ENCODE data around the gene PHF8. TPM values are rescaled to one million over a fixed set of nuclear protein-coding genes. Genes with fewer than 3 reads are reported as not detected.

PHF8 gene
- total RNA-seq, 1 experiment from 2014 or later, result 31.0 TPM

DNA sequence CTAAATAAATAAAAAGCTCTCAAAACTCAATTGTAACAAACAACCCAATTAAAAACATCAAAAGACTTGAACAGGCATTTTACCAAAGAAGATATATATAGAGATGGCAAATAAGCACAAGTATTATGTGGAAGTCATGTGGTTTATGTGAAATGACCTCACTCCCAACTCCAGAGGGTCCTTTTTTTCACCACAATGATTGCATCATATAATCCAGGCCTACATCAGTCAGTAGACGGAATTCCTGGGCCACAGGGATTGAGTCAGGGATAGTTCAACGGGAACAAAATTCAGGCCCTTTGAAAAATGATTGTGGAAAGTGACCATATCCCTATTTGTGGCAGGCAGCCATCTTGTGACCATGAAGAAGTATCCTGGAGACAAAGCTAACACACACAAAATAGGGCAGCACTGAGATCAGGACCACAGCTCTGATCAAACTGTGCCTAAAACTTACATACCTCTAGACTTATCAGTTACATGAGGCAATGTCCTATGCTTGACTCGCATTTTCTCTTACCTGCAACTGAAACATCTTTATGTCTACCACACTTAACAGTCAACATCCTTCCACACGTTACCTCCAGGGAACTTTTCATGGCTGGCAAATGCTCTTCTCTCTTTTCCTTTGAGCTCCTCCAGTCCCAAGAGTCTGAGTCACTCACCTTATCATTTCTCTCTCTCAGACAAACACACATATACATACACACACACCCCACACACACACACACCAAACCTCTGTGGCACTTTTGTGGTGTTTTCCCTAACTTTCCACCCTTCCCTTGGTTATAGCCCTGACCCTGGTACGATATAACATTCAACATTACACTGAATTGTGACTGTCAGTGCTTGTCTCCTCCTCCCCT, 113.5 kb downstream of the PHF8 start:
- peak; percentile 3 for DNase-seq (ENCODE audit: low spot score)
- BruUV-seq (replicated peaks), result no TSS peak
- H3K36me3 ChIP-seq (ENCODE audit: insufficient read depth, low read length, poor library complexity, severe bottlenecking), result no peaks in the 10 kb centered on the region
- no peak overlapping the region for H3K27ac ChIP-seq (ENCODE audit: low read depth, low read length, poor library complexity, severe bottlenecking)
- H3K4me1 ChIP-seq (ENCODE audit: insufficient read depth, low read length, poor library complexity, severe bottlenecking), result no peaks in the 10 kb centered on the region
- no peaks in the 10 kb centered on the region for H3K9me3 ChIP-seq (ENCODE audit: low read depth, low read length, poor library complexity, severe bottlenecking)
- no peaks in the 10 kb centered on the region for H3K27me3 ChIP-seq (replicated peaks; ENCODE audit: insufficient read depth, low read depth, low read length, poor library complexity)
- no peak overlapping the region for H3K4me3 ChIP-seq (ENCODE audit: low read depth, low read length, poor library complexity, severe bottlenecking)
- CTCF ChIA-PET, result no interaction called here
- no peak for TF ChIP-seq EZH2 (IDR thresholded peaks at IDR 0.05; ENCODE audit: borderline replicate concordance, low read depth, low read length, poor library complexity, severe bottlenecking)
- TF ChIP-seq, protein P1, sequence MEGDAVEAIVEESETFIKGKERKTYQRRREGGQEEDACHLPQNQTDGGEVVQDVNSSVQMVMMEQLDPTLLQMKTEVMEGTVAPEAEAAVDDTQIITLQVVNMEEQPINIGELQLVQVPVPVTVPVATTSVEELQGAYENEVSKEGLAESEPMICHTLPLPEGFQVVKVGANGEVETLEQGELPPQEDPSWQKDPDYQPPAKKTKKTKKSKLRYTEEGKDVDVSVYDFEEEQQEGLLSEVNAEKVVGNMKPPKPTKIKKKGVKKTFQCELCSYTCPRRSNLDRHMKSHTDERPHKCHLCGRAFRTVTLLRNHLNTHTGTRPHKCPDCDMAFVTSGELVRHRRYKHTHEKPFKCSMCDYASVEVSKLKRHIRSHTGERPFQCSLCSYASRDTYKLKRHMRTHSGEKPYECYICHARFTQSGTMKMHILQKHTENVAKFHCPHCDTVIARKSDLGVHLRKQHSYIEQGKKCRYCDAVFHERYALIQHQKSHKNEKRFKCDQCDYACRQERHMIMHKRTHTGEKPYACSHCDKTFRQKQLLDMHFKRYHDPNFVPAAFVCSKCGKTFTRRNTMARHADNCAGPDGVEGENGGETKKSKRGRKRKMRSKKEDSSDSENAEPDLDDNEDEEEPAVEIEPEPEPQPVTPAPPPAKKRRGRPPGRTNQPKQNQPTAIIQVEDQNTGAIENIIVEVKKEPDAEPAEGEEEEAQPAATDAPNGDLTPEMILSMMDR (conservative IDR thresholded peaks at IDR 0.05; ENCODE audit: low read depth, low read length), result no peak
- POLR2A ChIA-PET (ENCODE audit: low non-redundant PET), result no interaction called here
- intact Hi-C loops (cut with micrococcal nuclease; ENCODE audit: unreplicated experiment), result no loop called here

DNA sequence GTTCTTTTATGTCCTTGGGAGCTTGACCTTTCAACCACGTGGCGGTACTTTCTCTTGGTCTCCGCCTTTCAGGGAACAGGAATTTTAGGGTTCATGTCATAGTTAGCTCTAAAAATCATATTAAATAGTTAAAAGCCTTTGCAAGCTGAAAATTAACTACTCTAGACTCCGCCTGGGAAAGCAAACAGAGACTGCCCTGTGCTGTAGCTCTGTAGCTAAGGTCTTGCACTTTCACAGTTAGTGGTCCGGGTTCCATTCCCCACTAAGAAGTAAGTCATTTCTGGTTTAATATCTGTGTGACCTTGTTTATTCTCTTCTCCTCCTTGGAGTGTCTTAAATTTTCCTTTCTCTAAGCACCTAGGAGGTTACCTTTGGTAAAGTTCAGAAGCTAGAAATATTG, 118.2 kb downstream of the PHF8 start:
- CTCF ChIA-PET, result no interaction called here
- Histone ChIP-seq H3K27me3 (replicated peaks; ENCODE audit: insufficient read depth, low read depth, low read length, poor library complexity) (no peaks in the 10 kb centered on the region), H3K4me1 (ENCODE audit: insufficient read depth, low read length, poor library complexity, severe bottlenecking) (no peaks in the 10 kb centered on the region), H3K36me3 (ENCODE audit: insufficient read depth, low read length, poor library complexity, severe bottlenecking) (no peaks in the 10 kb centered on the region), H3K9me3 (ENCODE audit: low read depth, low read length, poor library complexity, severe bottlenecking) (no peaks in the 10 kb centered on the region), H3K4me3 (ENCODE audit: low read depth, low read length, poor library complexity, severe bottlenecking) (no peak overlapping the region), H3K27ac (ENCODE audit: low read depth, low read length, poor library complexity, severe bottlenecking) (no peak overlapping the region)
- intact Hi-C loops (cut with micrococcal nuclease; ENCODE audit: unreplicated experiment), result no loop called here
- POLR2A ChIA-PET (ENCODE audit: low non-redundant PET), result no interaction called here
- TF ChIP-seq EZH2 (IDR thresholded peaks at IDR 0.05; ENCODE audit: borderline replicate concordance, low read depth, low read length, poor library complexity, severe bottlenecking), result no peak
- TF ChIP-seq, protein P1 (conservative IDR thresholded peaks at IDR 0.05; ENCODE audit: low read depth, low read length), result no peak
- no peak for DNase-seq (ENCODE audit: low spot score)
- no TSS peak for BruUV-seq (replicated peaks)

DNA sequence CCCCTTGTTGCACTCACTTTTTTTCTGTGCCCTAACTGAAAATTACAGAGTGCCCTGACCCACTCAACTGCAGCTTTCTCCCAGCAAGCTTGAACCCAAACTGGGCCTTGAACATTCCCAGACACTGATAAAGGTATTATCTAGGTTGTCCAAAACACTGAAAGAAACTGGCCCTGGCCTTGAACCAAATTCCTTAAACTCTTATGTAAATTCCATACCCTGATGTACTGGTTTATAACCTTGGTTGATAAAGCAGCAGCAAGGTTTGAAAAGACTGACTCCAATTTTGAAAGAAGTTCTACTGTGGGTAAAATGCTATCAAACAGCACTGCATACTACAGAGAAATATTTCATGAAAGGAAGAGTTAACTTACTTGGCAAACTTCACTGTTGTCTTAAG, 125.6 kb downstream of the PHF8 start:
- ChIA-PET CTCF (no interaction called here), POLR2A (ENCODE audit: low non-redundant PET) (no interaction called here)
- BruUV-seq (replicated peaks), result no TSS peak
- no peak for DNase-seq (ENCODE audit: low spot score)
- H3K27me3 ChIP-seq (replicated peaks; ENCODE audit: insufficient read depth, low read depth, low read length, poor library complexity), result no peaks in the 10 kb centered on the region
- no peaks in the 10 kb centered on the region for H3K4me1 ChIP-seq (ENCODE audit: insufficient read depth, low read length, poor library complexity, severe bottlenecking)
- TF ChIP-seq, protein P1 (conservative IDR thresholded peaks at IDR 0.05; ENCODE audit: low read depth, low read length), result no peak
- no peak for TF ChIP-seq EZH2 (IDR thresholded peaks at IDR 0.05; ENCODE audit: borderline replicate concordance, low read depth, low read length, poor library complexity, severe bottlenecking)
- no peaks in the 10 kb centered on the region for H3K9me3 ChIP-seq (ENCODE audit: low read depth, low read length, poor library complexity, severe bottlenecking)
- no peak overlapping the region for H3K4me3 ChIP-seq (ENCODE audit: low read depth, low read length, poor library complexity, severe bottlenecking)
- no peak overlapping the region for H3K27ac ChIP-seq (ENCODE audit: low read depth, low read length, poor library complexity, severe bottlenecking)
- intact Hi-C loops (cut with micrococcal nuclease; ENCODE audit: unreplicated experiment), result loop anchor here (10.0 kb wide), 1 partner anchor 64 kb away; no protein-coding TSS in a partner anchor
- H3K36me3 ChIP-seq (ENCODE audit: insufficient read depth, low read length, poor library complexity, severe bottlenecking), result no peaks in the 10 kb centered on the region

All from A673 (cell line).